ENCODE results near the gene ITGB8. TPM values are rescaled to one million over a fixed set of nuclear protein-coding genes. Genes with fewer than 3 reads are reported as not detected.

ITGB8 gene
- total RNA-seq, 1 experiment from 2014 or later, result 1.9 TPM

DNA sequence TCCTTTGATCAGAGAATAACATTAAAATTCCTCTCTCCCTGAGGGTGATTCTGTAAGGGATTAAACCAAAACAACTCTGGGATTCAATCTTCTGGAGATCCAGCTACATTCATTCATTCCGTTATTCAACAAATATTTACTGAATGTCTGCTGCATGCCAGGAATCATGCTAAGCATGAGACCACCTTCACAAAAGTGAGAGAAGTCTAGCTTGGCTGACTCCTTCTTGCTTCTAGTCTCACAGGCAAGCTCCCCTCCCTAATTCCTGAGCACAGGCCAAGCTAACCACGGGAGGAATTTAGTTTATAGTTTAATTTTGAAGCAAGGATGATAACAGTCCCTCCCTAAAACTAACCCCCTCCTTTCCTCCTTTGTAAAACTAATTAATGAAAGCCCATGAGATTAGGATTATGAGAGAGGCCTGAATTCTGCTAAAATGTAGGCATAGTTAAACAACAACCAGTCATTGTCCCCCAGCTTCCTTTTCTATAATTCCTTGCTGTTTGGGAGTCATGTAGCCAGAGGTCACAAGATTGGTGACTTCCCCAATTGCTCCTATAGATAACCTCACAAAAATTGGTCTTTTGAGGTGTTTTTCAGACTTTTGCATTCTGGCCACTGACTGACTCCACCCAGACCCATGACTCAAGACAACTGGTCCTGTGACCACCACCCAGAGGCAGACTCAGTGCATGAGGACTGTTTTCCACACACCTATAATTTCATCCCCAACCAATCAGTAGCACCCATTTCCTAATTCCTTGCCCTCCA is 113.5 kb downstream of the ITGB8 start:
- CTCF ChIA-PET, result interaction anchor here (0.6 to 2.2 kb wide), 5 partner anchors 11 to 1646 kb away, joined by 3 to 8 read pairs (median 3); no protein-coding TSS in a partner anchor
- Mint-ChIP-seq H3K4me1 (peaks cover 9% of the 10 kb centered on the region), H3K36me3 (no peaks in the 10 kb centered on the region), H3K27ac (no peak overlapping the region), H3K27me3 (ENCODE audit: low read depth) (no peaks in the 10 kb centered on the region), H3K9me3 (peaks cover 5% of the 10 kb centered on the region; the same call in 1 of the 2 replicates), H3K4me3 (no peak overlapping the region)
- DNase-seq (ENCODE audit: low spot score) (no peak), ATAC-seq (no peak)
- no peak for TF ChIP-seq ZNF263 (CRISPR knock-in tag; IDR thresholded peaks at IDR 0.05; ENCODE audit: low read depth)
- TF ChIP-seq JAZF1 (CRISPR knock-in tag; IDR thresholded peaks at IDR 0.05), result no peak
- no peak for TF ChIP-seq HMGA2 (CRISPR knock-in tag; IDR thresholded peaks at IDR 0.05)
- TF ChIP-seq ETV6 (CRISPR knock-in tag; IDR thresholded peaks at IDR 0.05), result no peak
- TF ChIP-seq ZNF232 (CRISPR knock-in tag; IDR thresholded peaks at IDR 0.05), result no peak
- no peak for TF ChIP-seq IRF1 (CRISPR knock-in tag; IDR thresholded peaks at IDR 0.05)
- TF ChIP-seq ATF1 (CRISPR knock-in tag; IDR thresholded peaks at IDR 0.05), result no peak
- no peak for TF ChIP-seq ATF6 (CRISPR knock-in tag; IDR thresholded peaks at IDR 0.05)
- no peak for TF ChIP-seq TCF7 (CRISPR knock-in tag; IDR thresholded peaks at IDR 0.05; ENCODE audit: low read depth)
- TF ChIP-seq, protein P1, sequence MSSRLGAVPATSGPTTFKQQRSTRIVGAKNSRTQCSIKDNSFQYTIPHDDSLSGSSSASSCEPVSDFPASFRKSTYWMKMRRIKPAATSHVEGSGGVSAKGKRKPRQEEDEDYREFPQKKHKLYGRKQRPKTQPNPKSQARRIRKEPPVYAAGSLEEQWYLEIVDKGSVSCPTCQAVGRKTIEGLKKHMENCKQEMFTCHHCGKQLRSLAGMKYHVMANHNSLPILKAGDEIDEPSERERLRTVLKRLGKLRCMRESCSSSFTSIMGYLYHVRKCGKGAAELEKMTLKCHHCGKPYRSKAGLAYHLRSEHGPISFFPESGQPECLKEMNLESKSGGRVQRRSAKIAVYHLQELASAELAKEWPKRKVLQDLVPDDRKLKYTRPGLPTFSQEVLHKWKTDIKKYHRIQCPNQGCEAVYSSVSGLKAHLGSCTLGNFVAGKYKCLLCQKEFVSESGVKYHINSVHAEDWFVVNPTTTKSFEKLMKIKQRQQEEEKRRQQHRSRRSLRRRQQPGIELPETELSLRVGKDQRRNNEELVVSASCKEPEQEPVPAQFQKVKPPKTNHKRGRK (CRISPR knock-in tag; IDR thresholded peaks at IDR 0.05; ENCODE audit: borderline replicate concordance), result no peak
- POLR2A ChIA-PET, result no interaction called here

DNA sequence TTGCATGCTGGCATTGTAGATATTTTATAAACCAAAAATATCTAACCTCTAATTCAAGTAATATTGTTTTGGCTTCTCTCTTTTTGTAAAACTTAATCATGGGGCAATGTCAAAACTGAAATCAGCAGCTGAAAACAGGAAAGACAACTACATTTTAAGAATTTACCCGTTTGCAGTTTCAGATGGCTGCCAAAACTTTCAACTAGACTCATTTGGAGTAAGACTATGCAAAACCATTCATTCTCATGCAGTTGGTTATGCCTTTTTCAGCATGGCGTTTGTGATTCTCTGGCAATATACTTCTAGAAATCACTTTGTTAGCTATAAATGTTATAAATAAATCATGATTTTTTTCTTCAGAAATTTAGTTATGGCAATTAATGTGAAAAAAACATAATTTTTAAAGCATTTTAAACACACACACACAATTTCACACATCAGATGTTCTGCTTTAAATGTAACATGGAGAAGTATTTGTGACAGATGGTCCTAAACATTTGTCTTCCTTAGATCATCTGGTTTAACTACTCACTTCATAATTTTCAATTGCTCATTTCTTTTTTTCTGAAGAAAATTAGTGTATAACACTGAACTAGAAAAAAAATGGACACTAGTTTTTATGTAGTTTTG is 116.4 kb downstream of the ITGB8 start:
- H3K9me3 Mint-ChIP-seq, result peaks cover 5% of the 10 kb centered on the region; the same call in 1 of the 2 replicates
- no peaks in the 10 kb centered on the region for H3K27me3 Mint-ChIP-seq (ENCODE audit: low read depth)
- ChIA-PET CTCF (no interaction called here), POLR2A (no interaction called here)
- DNase-seq (ENCODE audit: low spot score) (no peak), ATAC-seq (no peak)
- no peak overlapping the region for H3K4me3 Mint-ChIP-seq
- TF ChIP-seq, protein P2, sequence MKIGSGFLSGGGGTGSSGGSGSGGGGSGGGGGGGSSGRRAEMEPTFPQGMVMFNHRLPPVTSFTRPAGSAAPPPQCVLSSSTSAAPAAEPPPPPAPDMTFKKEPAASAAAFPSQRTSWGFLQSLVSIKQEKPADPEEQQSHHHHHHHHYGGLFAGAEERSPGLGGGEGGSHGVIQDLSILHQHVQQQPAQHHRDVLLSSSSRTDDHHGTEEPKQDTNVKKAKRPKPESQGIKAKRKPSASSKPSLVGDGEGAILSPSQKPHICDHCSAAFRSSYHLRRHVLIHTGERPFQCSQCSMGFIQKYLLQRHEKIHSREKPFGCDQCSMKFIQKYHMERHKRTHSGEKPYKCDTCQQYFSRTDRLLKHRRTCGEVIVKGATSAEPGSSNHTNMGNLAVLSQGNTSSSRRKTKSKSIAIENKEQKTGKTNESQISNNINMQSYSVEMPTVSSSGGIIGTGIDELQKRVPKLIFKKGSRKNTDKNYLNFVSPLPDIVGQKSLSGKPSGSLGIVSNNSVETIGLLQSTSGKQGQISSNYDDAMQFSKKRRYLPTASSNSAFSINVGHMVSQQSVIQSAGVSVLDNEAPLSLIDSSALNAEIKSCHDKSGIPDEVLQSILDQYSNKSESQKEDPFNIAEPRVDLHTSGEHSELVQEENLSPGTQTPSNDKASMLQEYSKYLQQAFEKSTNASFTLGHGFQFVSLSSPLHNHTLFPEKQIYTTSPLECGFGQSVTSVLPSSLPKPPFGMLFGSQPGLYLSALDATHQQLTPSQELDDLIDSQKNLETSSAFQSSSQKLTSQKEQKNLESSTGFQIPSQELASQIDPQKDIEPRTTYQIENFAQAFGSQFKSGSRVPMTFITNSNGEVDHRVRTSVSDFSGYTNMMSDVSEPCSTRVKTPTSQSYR (CRISPR knock-in tag; IDR thresholded peaks at IDR 0.05), result no peak
- TF ChIP-seq, protein P3, sequence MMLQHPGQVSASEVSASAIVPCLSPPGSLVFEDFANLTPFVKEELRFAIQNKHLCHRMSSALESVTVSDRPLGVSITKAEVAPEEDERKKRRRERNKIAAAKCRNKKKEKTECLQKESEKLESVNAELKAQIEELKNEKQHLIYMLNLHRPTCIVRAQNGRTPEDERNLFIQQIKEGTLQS (CRISPR knock-in tag; conservative IDR thresholded peaks at IDR 0.05), result no peak
- TF ChIP-seq, protein P4, sequence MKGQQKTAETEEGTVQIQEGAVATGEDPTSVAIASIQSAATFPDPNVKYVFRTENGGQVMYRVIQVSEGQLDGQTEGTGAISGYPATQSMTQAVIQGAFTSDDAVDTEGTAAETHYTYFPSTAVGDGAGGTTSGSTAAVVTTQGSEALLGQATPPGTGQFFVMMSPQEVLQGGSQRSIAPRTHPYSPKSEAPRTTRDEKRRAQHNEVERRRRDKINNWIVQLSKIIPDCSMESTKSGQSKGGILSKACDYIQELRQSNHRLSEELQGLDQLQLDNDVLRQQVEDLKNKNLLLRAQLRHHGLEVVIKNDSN (CRISPR knock-in tag; IDR thresholded peaks at IDR 0.05), result no peak
- no peak for TF ChIP-seq TCF7 (CRISPR knock-in tag; IDR thresholded peaks at IDR 0.05; ENCODE audit: low read depth)
- TF ChIP-seq CDX4 (CRISPR knock-in tag; IDR thresholded peaks at IDR 0.05; ENCODE audit: borderline replicate concordance), result no peak
- TF ChIP-seq GRHL2 (CRISPR knock-in tag; IDR thresholded peaks at IDR 0.05; ENCODE audit: insufficient replicate concordance, severe bottlenecking), result no peak
- TF ChIP-seq, protein P5, sequence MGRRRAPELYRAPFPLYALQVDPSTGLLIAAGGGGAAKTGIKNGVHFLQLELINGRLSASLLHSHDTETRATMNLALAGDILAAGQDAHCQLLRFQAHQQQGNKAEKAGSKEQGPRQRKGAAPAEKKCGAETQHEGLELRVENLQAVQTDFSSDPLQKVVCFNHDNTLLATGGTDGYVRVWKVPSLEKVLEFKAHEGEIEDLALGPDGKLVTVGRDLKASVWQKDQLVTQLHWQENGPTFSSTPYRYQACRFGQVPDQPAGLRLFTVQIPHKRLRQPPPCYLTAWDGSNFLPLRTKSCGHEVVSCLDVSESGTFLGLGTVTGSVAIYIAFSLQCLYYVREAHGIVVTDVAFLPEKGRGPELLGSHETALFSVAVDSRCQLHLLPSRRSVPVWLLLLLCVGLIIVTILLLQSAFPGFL (CRISPR knock-in tag; IDR thresholded peaks at IDR 0.05; ENCODE audit: borderline replicate concordance), result no peak
- no peak for TF ChIP-seq ZNF671 (CRISPR knock-in tag; IDR thresholded peaks at IDR 0.05)
- TF ChIP-seq, protein P6, sequence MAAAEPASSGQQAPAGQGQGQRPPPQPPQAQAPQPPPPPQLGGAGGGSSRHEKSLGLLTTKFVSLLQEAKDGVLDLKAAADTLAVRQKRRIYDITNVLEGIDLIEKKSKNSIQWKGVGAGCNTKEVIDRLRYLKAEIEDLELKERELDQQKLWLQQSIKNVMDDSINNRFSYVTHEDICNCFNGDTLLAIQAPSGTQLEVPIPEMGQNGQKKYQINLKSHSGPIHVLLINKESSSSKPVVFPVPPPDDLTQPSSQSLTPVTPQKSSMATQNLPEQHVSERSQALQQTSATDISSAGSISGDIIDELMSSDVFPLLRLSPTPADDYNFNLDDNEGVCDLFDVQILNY (CRISPR knock-in tag; IDR thresholded peaks at IDR 0.05), result no peak
- no peak for TF ChIP-seq FOXJ3 (CRISPR knock-in tag; IDR thresholded peaks at IDR 0.05; ENCODE audit: borderline replicate concordance)
- H3K36me3 Mint-ChIP-seq, result no peaks in the 10 kb centered on the region
- no peak overlapping the region for H3K27ac Mint-ChIP-seq
- peaks cover 9% of the 10 kb centered on the region for H3K4me1 Mint-ChIP-seq
